Adrenal gland (tissue), 5 donors: ENCODE measurements around the gene C2CD2L.

ENCODE experiments used
- CTCF ChIP-seq, 6 experiments: fragments of 450-650 bp in 4 of 6; fragments of 200-600 bp in 2 of 6; sonication (generic) in 1 of 6; IDR thresholded peaks; 1 replicate in 5 of 6; 2 replicates in 1 of 6; pipeline versions ENCODE4 v1.5.1 to v1.8.0; 2016 to 2021; ENCODE audit warnings: antibody characterized with exemption in 6 of 6, mild to moderate bottlenecking in 2 of 6, moderate library complexity in 1 of 6
- POLR2A ChIP-seq, 2 donors: fragments of 450-650 bp; IDR thresholded peaks; one replicate each; pipeline ENCODE4 v1.6.1; 2017; ENCODE audit warnings: antibody characterized with exemption in 2 of 2, mild to moderate bottlenecking in 2 of 2, moderate library complexity in 1 of 2
- donor health status: DM: no; HTN: no; CAD: no.

DNA sequence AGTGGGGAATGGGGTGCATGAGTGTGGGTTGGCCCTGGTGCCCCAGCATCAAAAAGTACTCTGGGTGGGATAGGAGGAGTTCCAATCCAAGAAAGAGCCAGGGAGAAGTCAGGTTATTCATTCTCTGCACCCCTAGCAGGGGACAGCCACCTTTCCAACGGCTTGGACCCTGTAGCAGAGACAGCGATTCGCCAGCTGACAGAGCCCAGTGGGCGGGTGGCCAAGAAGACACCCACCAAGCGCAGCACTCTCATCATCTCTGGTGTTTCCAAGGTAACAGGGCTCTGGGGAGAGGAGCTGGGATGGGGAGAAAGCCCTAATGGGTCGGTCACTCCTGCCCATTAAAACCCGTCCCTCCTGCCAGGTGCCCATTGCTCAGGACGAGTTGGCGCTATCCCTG is 6.6 kb downstream of the C2CD2L start:
- TF ChIP-seq CTCF (IDR thresholded peaks at IDR 0.05) (no peak), POLR2A (IDR thresholded peaks at IDR 0.05) (no peak)
